ENCODE results near the gene LRATD1.

GRCh38 chr2:14615760-14616159, 16.8 kb upstream of the LRATD1 start:
- TF ChIP-seq CTCF (conservative IDR thresholded peaks at IDR 0.05; ENCODE audit: low read depth, low read length) = no peak
- no peak for TF ChIP-seq EZH2 (IDR thresholded peaks at IDR 0.05; ENCODE audit: low read length, unreplicated experiment)
- no peak for TF ChIP-seq EZH2phosphoT487 (IDR thresholded peaks at IDR 0.05; ENCODE audit: borderline replicate concordance, low read length)
